HL-60/S4 (cell line): ENCODE measurements around the gene SRR.
"Not testable (repeated sequence)": the region's sequence is repeated elsewhere in the genome, so short reads cannot be mapped to it uniquely, and the experiment has no call there.

Experiments
- in situ Hi-C: fragments of 300-500 bp; cut with MboI; formaldehyde crosslinking; loops from 2 replicates; pipeline ENCODE4 v1.14.3; 2022; ENCODE audit warnings: low sequenced_read_pairs

The SRR gene

DNA sequence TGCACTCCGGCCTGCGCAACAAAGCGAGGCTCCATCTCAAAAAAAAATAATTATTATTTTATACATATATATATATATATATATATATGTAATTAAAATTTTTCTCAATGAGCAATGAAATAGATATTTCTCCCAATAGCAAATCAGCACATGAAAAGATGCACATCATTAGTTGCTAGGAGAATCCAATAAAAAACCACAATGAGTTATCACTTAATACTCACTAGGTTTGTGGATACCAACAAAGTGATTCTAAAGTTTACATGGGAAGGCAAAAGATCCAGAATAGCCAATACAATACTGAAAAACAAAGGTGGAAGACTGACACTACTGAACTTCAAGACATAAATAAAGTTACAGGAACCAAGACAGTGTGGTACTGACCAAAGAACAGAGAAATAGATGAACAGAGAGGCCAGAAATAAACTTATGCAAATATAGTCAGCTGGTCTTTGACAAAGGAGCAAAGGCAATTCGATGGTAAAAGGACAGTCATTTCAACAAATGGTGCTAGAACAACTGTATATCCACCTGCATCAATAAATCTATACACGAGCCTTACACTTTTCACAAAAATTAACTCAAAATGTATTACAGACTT, 13.8 kb upstream of the SRR start:
- in situ Hi-C loops: no loop called here

- in situ Hi-C loops: no loop called here
Measured at GRCh38 chr17:2292100-2292499, 11.7 kb upstream of the SRR start.

DNA sequence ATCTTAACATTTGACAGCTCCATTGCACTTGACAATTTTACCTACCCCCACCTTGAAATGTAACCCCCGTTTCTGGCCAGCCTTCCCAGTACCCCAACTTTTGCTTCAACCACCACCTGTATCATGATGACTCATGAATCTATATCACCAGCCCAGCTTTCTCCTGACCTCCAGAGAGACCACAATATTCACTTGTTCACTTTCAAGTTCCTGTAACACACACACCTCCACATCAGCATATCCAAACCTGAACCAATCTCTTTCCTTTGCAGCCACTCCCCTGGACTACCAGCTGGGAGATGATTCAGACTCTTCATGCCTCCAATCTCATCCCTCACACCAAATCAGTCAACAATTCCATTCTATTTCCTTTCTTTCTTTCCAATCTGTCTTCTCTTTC, 8.2 kb upstream of the SRR start:
- in situ Hi-C loops: no loop called here

- in situ Hi-C loops: no loop called here
Measured at GRCh38 chr17:2297023-2297422, 6.7 kb upstream of the SRR start.

DNA sequence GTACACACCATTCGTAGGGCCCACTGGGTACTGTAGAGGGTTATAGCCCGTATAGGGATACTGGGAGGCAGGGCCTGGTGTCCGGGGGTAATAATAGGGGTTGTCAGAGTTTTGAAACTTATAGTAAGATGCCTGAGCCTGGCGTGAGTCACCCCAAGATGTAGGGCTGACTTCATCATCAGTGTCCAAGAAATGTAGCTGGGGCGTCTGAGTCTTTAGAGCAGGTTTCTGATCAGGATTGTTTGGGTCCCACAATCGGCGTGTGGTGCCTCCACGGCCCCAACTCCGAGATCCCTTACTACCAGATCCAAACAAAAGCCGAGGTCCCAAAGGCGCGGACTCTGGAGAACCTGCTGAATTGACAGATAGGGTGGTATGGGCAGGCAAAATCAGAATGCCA, 4.6 kb upstream of the SRR start:
- in situ Hi-C loops: no loop called here

DNA sequence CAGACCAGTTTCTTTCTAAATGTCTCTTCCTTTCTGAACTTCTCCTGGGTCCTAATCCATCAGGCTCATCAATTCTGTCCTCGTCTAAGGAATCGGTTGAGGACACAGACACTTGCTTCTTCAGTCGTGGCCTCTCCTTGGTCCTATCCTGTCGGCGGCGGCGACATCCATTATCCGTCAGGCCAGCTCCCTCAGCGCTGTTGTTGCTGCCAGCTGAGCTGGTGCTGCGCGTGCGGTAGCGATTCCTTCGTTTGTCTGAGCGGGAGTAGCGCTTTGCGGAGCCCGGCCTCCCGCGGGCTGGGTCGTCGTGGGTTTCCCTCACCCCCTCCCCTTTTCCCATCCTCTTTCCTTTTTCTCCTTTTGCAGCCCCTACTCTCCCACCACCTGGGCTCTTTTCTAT, 4.0 kb upstream of the SRR start:
- in situ Hi-C loops: no loop called here

DNA sequence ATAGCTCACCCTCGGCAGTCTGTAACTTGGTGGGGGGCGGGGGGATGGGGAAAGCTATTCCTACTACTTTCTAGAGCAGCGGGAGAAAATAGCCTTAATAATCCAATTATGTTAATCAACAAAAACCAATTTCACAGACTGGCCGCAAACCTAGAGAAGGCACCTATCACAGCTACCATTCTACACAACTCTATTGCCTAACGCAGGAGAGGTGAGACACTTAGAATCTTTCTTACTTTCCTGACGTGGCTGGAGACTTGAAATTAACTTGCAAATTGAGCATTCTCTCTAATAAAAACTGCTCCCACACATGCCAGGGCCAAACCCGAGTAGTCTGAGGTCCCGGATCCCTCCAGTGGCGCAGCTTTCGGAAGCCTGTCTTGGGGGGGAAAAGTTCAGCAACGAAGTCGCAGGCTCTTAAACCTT, 959 bp upstream of the SRR start:
- in situ Hi-C loops: no loop called here

DNA sequence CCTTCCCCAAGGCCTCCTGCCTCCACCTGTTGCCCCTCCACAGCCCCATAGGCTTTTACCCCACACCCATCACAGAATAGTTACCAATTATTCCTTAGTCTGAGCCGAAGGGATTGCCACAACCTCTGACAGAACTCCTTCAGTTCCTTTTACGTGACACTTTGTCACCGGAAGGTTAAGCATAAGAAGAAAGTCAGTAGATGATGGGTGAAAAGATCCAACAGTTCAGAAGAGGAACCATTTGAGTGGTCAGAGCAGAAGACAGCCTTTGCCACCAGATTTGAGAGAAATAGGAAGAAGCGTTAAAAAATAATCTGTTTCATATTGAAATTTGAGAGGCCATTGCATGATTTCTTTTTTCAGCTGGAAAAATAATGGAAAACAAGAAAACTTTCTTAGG, 1.2 kb downstream of the SRR start:
- in situ Hi-C loops: no loop called here

GRCh38 chr17:2309338-2310154, 5.8 kb downstream of the SRR start:
- in situ Hi-C loops: no loop called here

- in situ Hi-C loops: no loop called here
Measured at GRCh38 chr17:2312736-2313135, 9.0 kb downstream of the SRR start.

DNA sequence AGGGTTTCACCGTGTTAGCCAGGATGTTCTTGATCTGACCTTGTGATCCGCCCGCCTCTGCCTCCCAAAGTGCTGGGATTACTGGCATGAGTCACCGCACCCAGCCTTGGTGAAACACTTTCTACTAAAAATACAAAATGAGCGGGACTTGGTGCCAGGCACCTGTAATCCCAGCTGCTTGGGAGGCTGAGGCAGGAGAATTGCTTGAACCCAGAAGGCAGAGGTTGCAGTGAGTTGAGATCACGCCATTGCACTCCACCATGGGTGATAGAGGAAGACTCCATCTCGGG, 13.1 kb downstream of the SRR start:
- in situ Hi-C loops: not testable (repeated sequence)

- in situ Hi-C loops: no loop called here
Measured at GRCh38 chr17:2317796-2318195, 14.0 kb downstream of the SRR start.

GRCh38 chr17:2319051-2319450, 15.3 kb downstream of the SRR start:
- in situ Hi-C loops: no loop called here

GRCh38 chr17:2321399-2321798, 17.6 kb downstream of the SRR start:
- in situ Hi-C loops: no loop called here

GRCh38 chr17:2323629-2324314, 20.0 kb downstream of the SRR start:
- in situ Hi-C loops: no loop called here

DNA sequence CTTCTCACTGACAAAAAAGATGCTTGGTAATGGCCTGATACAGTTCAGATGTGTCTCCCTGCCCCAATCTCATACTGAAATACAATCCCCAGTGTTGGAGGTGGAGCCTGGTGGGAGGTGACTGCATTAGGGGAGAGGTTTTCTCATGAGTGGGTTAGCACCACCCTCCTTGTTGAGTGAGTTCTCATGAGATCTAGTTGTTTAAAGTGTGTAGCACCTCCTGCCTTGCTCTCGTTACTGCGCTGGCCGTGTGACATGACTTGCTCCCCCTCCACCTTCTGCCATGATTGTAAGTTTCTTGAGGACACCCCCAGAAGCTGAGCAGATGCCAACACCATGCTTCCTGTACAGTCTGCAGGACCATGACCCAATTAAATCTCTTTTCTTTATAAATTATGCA, 27.6 kb downstream of the SRR start:
- in situ Hi-C loops: no loop called here

DNA sequence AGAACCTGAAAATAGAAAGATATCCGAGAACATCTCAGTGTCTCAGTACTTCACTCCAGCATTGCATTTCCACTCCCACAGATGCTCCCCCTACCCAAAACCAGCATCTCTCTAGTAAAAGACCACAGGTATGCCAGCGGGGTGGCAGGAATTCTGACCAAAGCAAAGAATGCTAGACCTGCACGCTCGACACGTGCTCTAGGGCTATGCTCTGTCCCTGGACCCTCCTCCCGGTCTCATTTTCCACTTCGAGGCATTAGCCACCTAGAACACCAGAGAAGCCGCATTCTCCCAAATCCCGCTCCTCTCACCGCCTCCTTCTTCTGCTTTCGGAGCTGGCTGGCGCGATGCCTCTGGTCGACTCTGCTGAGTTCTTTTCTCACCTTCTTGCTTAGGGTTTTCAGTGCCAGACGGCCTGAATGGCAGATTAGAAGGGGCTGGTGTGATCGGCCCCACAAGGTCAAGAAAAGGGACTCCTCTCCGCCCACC, 32.0 kb downstream of the SRR start:
- in situ Hi-C loops: no loop called here

- in situ Hi-C loops: no loop called here
Measured at GRCh38 chr17:2336215-2336851, 32.6 kb downstream of the SRR start, which contains the start of gene TSR1. Gene TSR1 (minus strand): TSS chr17:2336457. CDS start chr17:2336427, 30 bp downstream.

DNA sequence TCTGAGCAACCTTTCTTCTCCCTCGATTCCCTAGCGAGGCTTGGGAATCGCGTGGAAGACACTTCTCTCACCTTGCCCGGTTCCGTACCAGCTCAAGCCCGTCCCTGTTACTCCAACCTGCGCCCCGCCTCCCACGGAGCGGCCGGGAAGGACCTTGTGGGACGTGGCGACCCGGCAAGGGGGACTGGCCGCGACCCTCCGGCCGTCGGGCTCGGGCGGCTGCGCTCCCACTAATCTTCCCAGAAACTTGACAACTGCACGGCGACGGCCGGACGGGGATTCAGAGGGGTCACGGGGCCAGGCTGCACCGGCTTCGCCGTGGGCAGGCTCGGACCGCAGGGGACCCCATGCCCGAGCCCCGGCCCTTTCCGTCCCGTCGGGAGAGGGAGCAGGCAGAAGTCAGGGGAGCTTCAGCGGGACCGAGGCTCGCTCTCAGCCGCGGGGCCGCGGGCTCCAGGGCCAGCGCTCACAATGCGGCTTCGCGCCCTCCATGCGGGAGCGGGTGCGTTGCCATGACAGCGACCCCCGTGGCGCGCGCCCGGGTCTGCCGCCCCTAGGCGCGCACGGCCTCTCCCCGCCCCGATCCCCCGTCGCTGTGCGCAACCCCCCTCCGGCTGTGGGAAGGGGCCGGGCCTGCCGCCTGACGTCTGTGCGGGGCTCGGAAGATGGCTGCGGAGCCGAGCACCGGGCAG, 33.2 kb downstream of the SRR start, which contains the start of gene SGSM2:
Gene SGSM2 (plus strand): TSS at position 650 of the 692 bp plus-strand sequence. CDS start 188 bp downstream, outside the sequence.
- in situ Hi-C loops: no loop called here

GRCh38 chr17:2337544-2338314, 34.0 kb downstream of the SRR start:
- in situ Hi-C loops: no loop called here
